CD4-positive, alpha-beta T cell treated with Interferon alpha-2 for 1 hour (primary cell): Measurements from ENCODE around the gene APC2.

Experiments used
- DNase-seq, 2 donors: peaks; one replicate each; pipeline ENCODE4 v3.0.0-alpha.2; 2020 to 2022

Gene APC2

GRCh38 chr19:1482361-1483130, 32.6 kb downstream of the APC2 start:
- DNase-seq, result no peak

GRCh38 chr19:1483131-1483978, 33.4 kb downstream of the APC2 start:
- no peak for DNase-seq

- DNase-seq, result no peak
These were observed 34.1 kb downstream of the APC2 start for GRCh38 chr19:1483979-1484428.

- no peak for DNase-seq
These were observed 37.0 kb downstream of the APC2 start for GRCh38 chr19:1486720-1487575.

GRCh38 chr19:1487576-1488281, 37.8 kb downstream of the APC2 start:
- DNase-seq, result no peak

- DNase-seq, result no peak
These were observed 38.3 kb downstream of the APC2 start for GRCh38 chr19:1488282-1488601.

GRCh38 chr19:1489463-1490310, 39.8 kb downstream of the APC2 start:
- DNase-seq, result no peak

GRCh38 chr19:1490311-1491113, 40.6 kb downstream of the APC2 start, which contains the start of gene PCSK4:
TSS of gene PCSK4 (minus strand) at chr19:1490350. CDS start at chr19:1490346, 4 bp downstream.
- DNase-seq, result peak; percentile 98

GRCh38 chr19:1491114-1491848, 41.4 kb downstream of the APC2 start, which contains the start of gene REEP6:
TSS of gene REEP6 (plus strand) at chr19:1491181. CDS start at chr19:1491270, 89 bp downstream.
- DNase-seq, result no peak

- DNase-seq, result no peak
These were observed 41.9 kb downstream of the APC2 start for GRCh38 chr19:1491849-1492170.

GRCh38 chr19:1492474-1493006, 42.6 kb downstream of the APC2 start:
- no peak for DNase-seq

- no peak for DNase-seq
These were observed 44.3 kb downstream of the APC2 start for GRCh38 chr19:1494115-1494815.

- DNase-seq, result no peak
These were observed 45.3 kb downstream of the APC2 start for GRCh38 chr19:1495051-1495798.

- DNase-seq, result no peak
These were observed 46.1 kb downstream of the APC2 start for GRCh38 chr19:1495799-1496713.

- DNase-seq, result no peak
These were observed 47.0 kb downstream of the APC2 start for GRCh38 chr19:1496714-1497577.
